ENCODE results near the gene SEC61A1. TPM values are rescaled to one million over a fixed set of nuclear protein-coding genes. Genes with fewer than 3 reads are reported as not detected.

SEC61A1 gene
- polyA plus RNA-seq, 3 donors = 62.8 to 136 (median 114) TPM

DNA sequence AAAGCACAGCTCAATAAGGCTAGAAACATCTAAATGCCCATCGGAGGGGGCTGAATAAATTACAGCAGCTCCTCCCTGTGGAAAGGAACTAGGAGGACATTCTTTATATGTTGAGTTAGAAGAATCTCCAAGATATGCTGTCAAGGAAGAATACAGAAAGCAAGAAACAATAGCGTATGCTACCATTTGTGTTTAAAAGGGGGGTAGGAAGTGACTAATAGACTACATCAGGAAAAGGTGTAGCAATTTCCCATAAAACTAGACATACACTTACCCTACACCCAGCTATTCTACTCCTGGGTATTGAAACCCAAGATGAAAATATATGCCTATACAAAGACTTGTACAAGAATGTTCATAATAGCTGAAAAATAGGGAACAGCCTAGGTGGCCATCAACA lies 21.6 kb downstream of the SEC61A1 start:
- no peak overlapping the region for H3K4me3 Mint-ChIP-seq
- no peak overlapping the region for H2AFZ ChIP-seq (ENCODE audit: insufficient read depth, low read depth, low read length, poor library complexity, severe bottlenecking)
- H3K4me1 ChIP-seq (ENCODE audit: control insufficient read depth in 1 of 2, insufficient read depth in 2 of 2, low read length in 2 of 2) = peaks cover 30 to 51% of the 10 kb centered on the region in 2 donors
- peaks cover 33% of the 10 kb centered on the region for H3K4me1 Mint-ChIP-seq
- peaks cover 9% of the 10 kb centered on the region for H3K79me2 ChIP-seq (ENCODE audit: insufficient read depth, low read length)
- H3K27me3 Mint-ChIP-seq (ENCODE audit: low read depth in 3 of 3) = peaks cover 0 to 2% (median 0%) of the 10 kb centered on the region in 3 donors
- WGBS (ENCODE audit: insufficient coverage) = no CpG with 5 or more reads among the region's 2 CpGs
- H3K36me3 Mint-ChIP-seq = peaks cover 29 to 43% of the 10 kb centered on the region in 2 donors
- H4K20me1 ChIP-seq (ENCODE audit: insufficient read depth, low read length) = peaks cover 48% of the 10 kb centered on the region
- H3K27ac ChIP-seq (ENCODE audit: low read depth in 1 of 2, low read length in 2 of 2) = peak overlapping the region in 1 of 2 donors; percentile 43
- H3K9ac ChIP-seq (ENCODE audit: insufficient read depth, low read length, poor library complexity, severe bottlenecking) = no peak overlapping the region
- no peaks in the 10 kb centered on the region for H3K27me3 ChIP-seq (ENCODE audit: control insufficient read depth in 2 of 2, insufficient read depth in 2 of 2, low read length in 2 of 2)
- H3K36me3 ChIP-seq (replicated peaks in 1 of 2; ENCODE audit: control insufficient read depth in 1 of 2, insufficient read depth in 2 of 2, low read length in 2 of 2) = peaks cover 40 to 43% of the 10 kb centered on the region in 2 donors
- no peak overlapping the region for H3K4me3 ChIP-seq (replicated peaks in 1 of 3; ENCODE audit: low read depth in 2 of 3, low read length in 3 of 3)
- H3K9me3 Mint-ChIP-seq = no peaks in the 10 kb centered on the region
- H3K27ac Mint-ChIP-seq = peak overlapping the region in 6 of 7 donors; percentile 30 to 83 (median 46)
- intact Hi-C loops (cut with micrococcal nuclease) = loop anchor here in 1 of 2 donors (10.0 kb wide), 4 partner anchors 399 to 541 kb away; partner anchors contain the start of gene ABTB1
- no peak overlapping the region for H3K4me2 ChIP-seq (replicated peaks; ENCODE audit: extremely low read depth, low read length, poor library complexity, severe bottlenecking)
- peak in 1 of 3 donors; percentile 34 for DNase-seq
- TF ChIP-seq, protein P1, sequence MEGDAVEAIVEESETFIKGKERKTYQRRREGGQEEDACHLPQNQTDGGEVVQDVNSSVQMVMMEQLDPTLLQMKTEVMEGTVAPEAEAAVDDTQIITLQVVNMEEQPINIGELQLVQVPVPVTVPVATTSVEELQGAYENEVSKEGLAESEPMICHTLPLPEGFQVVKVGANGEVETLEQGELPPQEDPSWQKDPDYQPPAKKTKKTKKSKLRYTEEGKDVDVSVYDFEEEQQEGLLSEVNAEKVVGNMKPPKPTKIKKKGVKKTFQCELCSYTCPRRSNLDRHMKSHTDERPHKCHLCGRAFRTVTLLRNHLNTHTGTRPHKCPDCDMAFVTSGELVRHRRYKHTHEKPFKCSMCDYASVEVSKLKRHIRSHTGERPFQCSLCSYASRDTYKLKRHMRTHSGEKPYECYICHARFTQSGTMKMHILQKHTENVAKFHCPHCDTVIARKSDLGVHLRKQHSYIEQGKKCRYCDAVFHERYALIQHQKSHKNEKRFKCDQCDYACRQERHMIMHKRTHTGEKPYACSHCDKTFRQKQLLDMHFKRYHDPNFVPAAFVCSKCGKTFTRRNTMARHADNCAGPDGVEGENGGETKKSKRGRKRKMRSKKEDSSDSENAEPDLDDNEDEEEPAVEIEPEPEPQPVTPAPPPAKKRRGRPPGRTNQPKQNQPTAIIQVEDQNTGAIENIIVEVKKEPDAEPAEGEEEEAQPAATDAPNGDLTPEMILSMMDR (IDR thresholded peaks at IDR 0.05) = no peak
- no peaks in the 10 kb centered on the region for H3K9me3 ChIP-seq (replicated peaks in 1 of 2; ENCODE audit: control insufficient read depth in 1 of 2, insufficient read depth in 1 of 2, low read length in 2 of 2)

DNA sequence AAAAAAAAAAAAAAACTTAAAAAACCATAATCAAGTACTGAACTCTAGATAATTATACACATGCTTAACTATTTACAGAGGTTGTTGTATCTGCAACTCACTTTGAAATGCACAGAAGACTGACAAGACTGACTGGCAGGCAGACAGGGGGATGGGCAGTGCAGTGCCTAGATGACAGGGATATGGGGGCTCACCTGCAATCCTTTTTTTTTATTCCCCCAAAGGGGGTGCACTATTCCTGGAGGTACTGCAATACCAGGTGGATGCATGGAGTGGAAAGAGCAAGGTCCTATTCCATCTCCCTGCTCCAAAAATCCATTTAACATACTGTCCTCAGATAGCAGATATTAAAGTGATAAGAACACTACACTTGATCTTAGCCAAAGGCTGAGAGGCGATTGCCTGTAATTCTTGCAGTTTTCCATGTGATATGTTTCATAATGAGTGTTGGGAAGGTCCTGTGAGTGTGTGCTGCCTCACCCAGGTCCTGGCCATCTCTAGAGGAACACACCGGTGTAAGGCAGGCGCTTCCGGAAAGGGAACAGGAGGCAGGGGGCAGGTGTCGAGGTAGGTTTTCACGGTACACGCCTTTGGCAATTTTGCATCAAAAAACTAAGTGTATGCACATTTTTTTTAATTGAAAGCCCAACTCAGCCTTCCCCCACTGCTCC lies 22.7 kb downstream of the SEC61A1 start:
- peaks cover 33% of the 10 kb centered on the region for H3K4me1 Mint-ChIP-seq
- Histone ChIP-seq H3K27me3 (ENCODE audit: control insufficient read depth in 2 of 2, insufficient read depth in 2 of 2, low read length in 2 of 2) (no peaks in the 10 kb centered on the region), H3K79me2 (ENCODE audit: insufficient read depth, low read length) (peaks cover 5% of the 10 kb centered on the region), H3K4me2 (replicated peaks; ENCODE audit: extremely low read depth, low read length, poor library complexity, severe bottlenecking) (peak overlapping the region; percentile 90), H3K4me3 (replicated peaks in 1 of 3; ENCODE audit: low read depth in 2 of 3, low read length in 3 of 3) (peak overlapping the region in 1 of 3 experiments; percentile 78), H3K4me1 (ENCODE audit: control insufficient read depth in 1 of 2, insufficient read depth in 2 of 2, low read length in 2 of 2) (peaks cover 30 to 51% of the 10 kb centered on the region in 2 donors), H3K36me3 (replicated peaks in 1 of 2; ENCODE audit: control insufficient read depth in 1 of 2, insufficient read depth in 2 of 2, low read length in 2 of 2) (peaks cover 32 to 42% of the 10 kb centered on the region in 2 donors), H3K9ac (ENCODE audit: insufficient read depth, low read length, poor library complexity, severe bottlenecking) (no peak overlapping the region), H2AFZ (ENCODE audit: insufficient read depth, low read depth, low read length, poor library complexity, severe bottlenecking) (no peak overlapping the region), H3K27ac (ENCODE audit: low read depth in 1 of 2, low read length in 2 of 2) (no peak overlapping the region), H4K20me1 (ENCODE audit: insufficient read depth, low read length) (peaks cover 38% of the 10 kb centered on the region), H3K9me3 (replicated peaks in 1 of 2; ENCODE audit: control insufficient read depth in 1 of 2, insufficient read depth in 1 of 2, low read length in 2 of 2) (no peaks in the 10 kb centered on the region)
- peak overlapping the region in 6 of 7 donors; percentile 40 to 88 (median 70) for H3K27ac Mint-ChIP-seq
- intact Hi-C loops (cut with micrococcal nuclease) = loop anchor here (5.0 to 10.0 kb wide), 7 partner anchors 47 to 732 kb away; partner anchors contain the start of genes RUVBL1 (in 2 of the 2) and ABTB1 (in 1 of the 2)
- no peaks in the 10 kb centered on the region for H3K9me3 Mint-ChIP-seq
- H3K4me3 Mint-ChIP-seq = peak overlapping the region; percentile 82 to 87
- TF ChIP-seq, protein P1 (IDR thresholded peaks at IDR 0.05) = no peak
- H3K36me3 Mint-ChIP-seq = peaks cover 27 to 42% of the 10 kb centered on the region in 2 donors
- no peak for DNase-seq
- peaks cover 0 to 2% (median 0%) of the 10 kb centered on the region in 3 donors for H3K27me3 Mint-ChIP-seq (ENCODE audit: low read depth in 3 of 3)
- WGBS (ENCODE audit: insufficient coverage) = no CpG with 5 or more reads among the region's 7 CpGs

All from CD14-positive monocyte (primary cell).